A549 treated with AZD9567 at 1 μM for 4 hours (cell line): ENCODE data around the gene SLC20A1. TPM values are rescaled to one million over a fixed set of nuclear protein-coding genes. Genes with fewer than 3 reads are reported as not detected.

Experiments
- total RNA-seq: library from RNA; stranded (reverse); fragments of 200-300 nt; extraction: Qiagen RNA extraction; gene quantifications from 5 replicates; pipeline ENCODE4 v1.2.3, GENCODE V29; 2022; ENCODE audit not compliant: insufficient read depth

SLC20A1 gene, protein sequence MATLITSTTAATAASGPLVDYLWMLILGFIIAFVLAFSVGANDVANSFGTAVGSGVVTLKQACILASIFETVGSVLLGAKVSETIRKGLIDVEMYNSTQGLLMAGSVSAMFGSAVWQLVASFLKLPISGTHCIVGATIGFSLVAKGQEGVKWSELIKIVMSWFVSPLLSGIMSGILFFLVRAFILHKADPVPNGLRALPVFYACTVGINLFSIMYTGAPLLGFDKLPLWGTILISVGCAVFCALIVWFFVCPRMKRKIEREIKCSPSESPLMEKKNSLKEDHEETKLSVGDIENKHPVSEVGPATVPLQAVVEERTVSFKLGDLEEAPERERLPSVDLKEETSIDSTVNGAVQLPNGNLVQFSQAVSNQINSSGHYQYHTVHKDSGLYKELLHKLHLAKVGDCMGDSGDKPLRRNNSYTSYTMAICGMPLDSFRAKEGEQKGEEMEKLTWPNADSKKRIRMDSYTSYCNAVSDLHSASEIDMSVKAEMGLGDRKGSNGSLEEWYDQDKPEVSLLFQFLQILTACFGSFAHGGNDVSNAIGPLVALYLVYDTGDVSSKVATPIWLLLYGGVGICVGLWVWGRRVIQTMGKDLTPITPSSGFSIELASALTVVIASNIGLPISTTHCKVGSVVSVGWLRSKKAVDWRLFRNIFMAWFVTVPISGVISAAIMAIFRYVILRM
- 131 to 176 TPM (median 137 TPM) in 5 replicates for total RNA-seq

DNA sequence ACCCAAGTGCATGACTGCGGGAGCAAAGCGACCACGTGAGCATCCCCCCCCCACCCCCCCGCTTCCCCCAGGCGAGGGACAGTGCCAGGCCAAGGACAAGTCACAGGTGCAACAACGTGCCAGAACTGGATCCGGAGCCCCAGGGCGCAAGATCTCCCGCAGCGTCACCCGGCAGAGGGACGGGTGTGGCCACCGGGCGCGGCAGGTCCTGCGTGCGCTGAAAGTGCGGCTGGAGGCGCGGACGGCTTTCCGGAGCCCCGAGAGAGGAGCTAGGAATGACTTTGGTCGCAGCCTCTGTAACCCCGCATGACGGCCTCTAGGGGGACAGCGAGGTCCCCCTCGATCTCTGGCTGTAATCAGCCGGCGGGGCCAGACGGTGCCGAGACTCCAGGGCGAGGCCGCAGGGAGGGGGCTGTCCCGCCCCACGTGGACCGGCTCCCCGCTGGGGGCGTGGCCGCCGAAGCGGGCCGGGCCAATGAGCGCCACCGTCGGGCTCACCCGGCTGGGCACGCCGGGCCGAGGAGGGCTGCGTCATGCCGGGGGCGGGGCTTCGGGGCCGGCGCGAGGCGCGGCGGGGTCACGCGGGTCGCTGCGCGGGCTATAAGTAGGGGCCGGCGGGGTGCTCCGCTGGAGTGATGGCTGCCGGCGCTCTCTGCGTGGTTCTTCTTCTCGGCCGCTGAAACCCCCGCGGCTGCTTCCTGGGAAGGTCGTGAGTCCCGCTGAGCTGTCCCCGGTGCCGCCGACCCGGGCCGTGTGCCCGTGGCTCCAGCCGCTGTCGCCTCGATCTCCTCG lies at the start of gene SLC20A1:
TSS of gene SLC20A1 (plus strand) at position 630 of the 792 bp plus-strand sequence. CDS start 890 bp downstream, outside the sequence.

Other genes with a start within 250 kb of the SLC20A1 start
- gene RGPD8, start 212.3 kb upstream of the SLC20A1 start, total RNA-seq, result 2.4 to 3.5 TPM (median 3.1 TPM) in 5 replicates
- 37.3 to 50.2 TPM (median 39.3 TPM) in 5 replicates for gene TTL, start 163.8 kb upstream of the SLC20A1 start, total RNA-seq
- gene POLR1B, start 103.5 kb upstream of the SLC20A1 start, total RNA-seq, result 22.9 to 41.1 TPM (median 24.5 TPM) in 5 replicates
- 57.9 to 71.8 TPM (median 62.7 TPM) in 5 replicates for gene CHCHD5, start 61.3 kb upstream of the SLC20A1 start, total RNA-seq
- not detected in 5 replicates for gene NT5DC4, start 75.1 kb downstream of the SLC20A1 start, total RNA-seq
- 12.2 to 19.3 TPM (median 14.5 TPM) in 5 replicates for gene CKAP2L, start 118.7 kb downstream of the SLC20A1 start, total RNA-seq
- gene IL1A, start 138.6 kb downstream of the SLC20A1 start, total RNA-seq, result 0.08 to 0.17 TPM (median 0.14 TPM) in 4 of 5 replicates, not detected in the other
- gene IL1B, start 190.8 kb downstream of the SLC20A1 start, total RNA-seq, result 0.08 to 0.27 TPM (median 0.13 TPM) in 4 of 5 replicates, not detected in the other